ENCODE measurements around the gene RARB. TPM values are rescaled to one million over a fixed set of nuclear protein-coding genes. Genes with fewer than 3 reads are reported as not detected.

Gene RARB
- total and polyA plus RNA-seq, 7 donors: 1.2 to 18.5 (median 8.3) TPM

DNA sequence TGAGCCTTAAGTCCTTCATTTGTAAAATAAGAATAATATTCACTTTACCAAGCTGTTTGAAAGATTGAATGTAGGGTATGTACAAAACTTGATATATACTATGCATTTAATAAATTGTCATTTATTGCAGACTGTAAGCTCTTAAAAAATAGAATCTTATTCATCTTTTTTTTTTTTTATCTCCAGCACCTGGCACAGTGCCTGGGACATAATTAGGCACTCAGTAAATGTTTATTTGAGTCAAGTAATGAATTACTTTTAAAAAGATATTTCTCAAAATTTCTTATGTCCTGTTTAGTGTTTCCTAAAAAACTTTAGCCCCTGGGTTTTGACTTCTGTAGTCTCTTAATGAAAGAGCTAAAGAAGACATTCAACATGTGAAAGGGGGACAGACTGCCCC, 164.9 kb downstream of the RARB start:
- peaks cover 0 to 35% (median 22%) of the 10 kb centered on the region in 4 donors for H3K4me1 ChIP-seq
- peak overlapping the region in 3 of 4 donors; percentile 40 to 55 (median 46) for H3K27ac ChIP-seq

DNA sequence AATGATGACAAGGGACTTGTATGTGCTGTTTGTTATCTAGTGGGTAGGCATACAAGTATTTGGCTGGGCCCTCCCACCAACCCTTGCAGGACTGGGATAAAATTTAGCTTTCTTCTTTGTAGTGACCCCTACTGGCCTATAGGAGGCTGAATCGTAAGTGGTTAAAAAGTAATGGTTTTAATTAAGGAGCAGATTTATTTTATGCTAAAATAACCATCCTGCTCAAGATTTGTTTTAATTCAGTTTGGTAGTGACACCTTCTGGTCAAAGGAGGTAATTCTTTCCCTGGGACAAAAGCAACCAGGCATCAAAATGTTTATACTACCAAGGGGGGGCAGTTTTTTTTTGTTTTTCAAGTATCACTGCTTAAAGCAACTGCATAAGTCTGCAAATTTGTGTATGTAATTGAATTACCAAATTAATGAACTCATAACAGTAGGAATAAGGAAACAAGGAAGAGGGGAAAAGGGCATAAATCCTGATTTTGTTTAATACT, 166.0 kb downstream of the RARB start:
- intact Hi-C loops (cut with DNase I): loop anchor here (2.0 to 10.0 kb wide), 6 partner anchors 122 to 821 kb away; partner anchors contain the start of gene RARB
- no peak overlapping the region for H3K4me3 ChIP-seq
- peaks cover 0 to 38% (median 23%) of the 10 kb centered on the region in 4 donors for H3K4me1 ChIP-seq
- no peaks in the 10 kb centered on the region for H3K27me3 ChIP-seq
- peaks cover 0 to 34% (median 1%) of the 10 kb centered on the region in 4 donors for H3K36me3 ChIP-seq
- no peaks in the 10 kb centered on the region for H3K9me3 ChIP-seq
- no peak for TF ChIP-seq EP300 (IDR thresholded peaks at IDR 0.05)
- TF ChIP-seq POLR2A (IDR thresholded peaks at IDR 0.05): no peak
- TF ChIP-seq POLR2AphosphoS5 (IDR thresholded peaks at IDR 0.05): peak in 2 of 4 donors; percentile 32 to 36
- TF ChIP-seq, protein P1, sequence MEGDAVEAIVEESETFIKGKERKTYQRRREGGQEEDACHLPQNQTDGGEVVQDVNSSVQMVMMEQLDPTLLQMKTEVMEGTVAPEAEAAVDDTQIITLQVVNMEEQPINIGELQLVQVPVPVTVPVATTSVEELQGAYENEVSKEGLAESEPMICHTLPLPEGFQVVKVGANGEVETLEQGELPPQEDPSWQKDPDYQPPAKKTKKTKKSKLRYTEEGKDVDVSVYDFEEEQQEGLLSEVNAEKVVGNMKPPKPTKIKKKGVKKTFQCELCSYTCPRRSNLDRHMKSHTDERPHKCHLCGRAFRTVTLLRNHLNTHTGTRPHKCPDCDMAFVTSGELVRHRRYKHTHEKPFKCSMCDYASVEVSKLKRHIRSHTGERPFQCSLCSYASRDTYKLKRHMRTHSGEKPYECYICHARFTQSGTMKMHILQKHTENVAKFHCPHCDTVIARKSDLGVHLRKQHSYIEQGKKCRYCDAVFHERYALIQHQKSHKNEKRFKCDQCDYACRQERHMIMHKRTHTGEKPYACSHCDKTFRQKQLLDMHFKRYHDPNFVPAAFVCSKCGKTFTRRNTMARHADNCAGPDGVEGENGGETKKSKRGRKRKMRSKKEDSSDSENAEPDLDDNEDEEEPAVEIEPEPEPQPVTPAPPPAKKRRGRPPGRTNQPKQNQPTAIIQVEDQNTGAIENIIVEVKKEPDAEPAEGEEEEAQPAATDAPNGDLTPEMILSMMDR (IDR thresholded peaks at IDR 0.05): peak; percentile 67 to 78 (median 76)
- H3K27ac ChIP-seq: peak overlapping the region; percentile 8 to 55 (median 23)
- no peak for DNase-seq
- 2 to 4% methylated on average over 1 of the region's 1 CpG for WGBS, 2 donors

More for the DNA sequence above, 164.9 kb downstream of the RARB start:
- TF ChIP-seq POLR2AphosphoS5 (IDR thresholded peaks at IDR 0.05) (no peak), EP300 (IDR thresholded peaks at IDR 0.05) (no peak), POLR2A (IDR thresholded peaks at IDR 0.05) (no peak)
- TF ChIP-seq, protein P1 (IDR thresholded peaks at IDR 0.05): no peak
- no peak overlapping the region for H3K4me3 ChIP-seq
- intact Hi-C loops (cut with DNase I): loop anchor here (5.0 to 10.0 kb wide), 4 partner anchors 121 to 758 kb away; partner anchors contain the start of gene RARB
- H3K36me3 ChIP-seq: peaks cover 0 to 23% (median 1%) of the 10 kb centered on the region in 4 donors
- H3K9me3 ChIP-seq: no peaks in the 10 kb centered on the region
- no peaks in the 10 kb centered on the region for H3K27me3 ChIP-seq
- no peak for DNase-seq

DNA sequence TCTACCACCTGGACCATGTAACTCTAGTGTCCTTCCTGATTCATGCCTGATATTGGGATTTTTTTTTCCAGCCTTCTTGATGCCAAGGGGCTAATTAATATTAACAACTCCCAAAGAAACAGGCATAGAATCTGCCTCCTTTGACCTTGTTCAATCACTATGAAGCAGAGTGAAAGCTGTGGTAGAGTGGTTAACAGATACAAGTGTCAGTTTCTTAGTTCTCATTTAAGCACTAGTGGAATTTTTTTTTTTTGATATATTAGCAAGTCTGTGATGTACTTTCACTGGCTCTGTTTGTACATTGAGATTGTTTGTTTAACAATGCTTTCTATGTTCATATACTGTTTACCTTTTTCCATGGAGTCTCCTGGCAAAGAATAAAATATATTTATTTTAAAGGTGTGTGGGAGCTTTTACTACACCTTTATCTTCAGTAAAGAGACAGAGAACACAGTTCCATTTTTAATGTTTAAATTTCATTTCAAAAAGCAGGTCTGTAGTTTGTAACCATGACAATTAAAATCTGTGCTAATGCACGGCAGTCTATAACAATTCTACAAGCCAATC, 169.6 kb downstream of the RARB start:
- 20 to 60% methylated on average over 1 of the region's 1 CpG for WGBS, 2 donors
- no peak for DNase-seq
- H3K4me3 ChIP-seq: no peak overlapping the region
- peaks cover 2 to 63% (median 4%) of the 10 kb centered on the region in 4 donors for H3K36me3 ChIP-seq
- intact Hi-C loops (cut with DNase I): loop anchor here (10.0 kb wide), 1 partner anchor 763 kb away; no protein-coding TSS in a partner anchor
- H3K27ac ChIP-seq: peak overlapping the region in 1 of 4 donors; percentile 4
- TF ChIP-seq, protein P1 (IDR thresholded peaks at IDR 0.05): no peak
- no peak for TF ChIP-seq EP300 (IDR thresholded peaks at IDR 0.05)
- TF ChIP-seq POLR2AphosphoS5 (IDR thresholded peaks at IDR 0.05): no peak
- TF ChIP-seq POLR2A (IDR thresholded peaks at IDR 0.05): no peak
- H3K4me1 ChIP-seq: peaks cover 0 to 30% (median 17%) of the 10 kb centered on the region in 4 donors
- H3K27me3 ChIP-seq: no peaks in the 10 kb centered on the region
- H3K9me3 ChIP-seq: no peaks in the 10 kb centered on the region

DNA sequence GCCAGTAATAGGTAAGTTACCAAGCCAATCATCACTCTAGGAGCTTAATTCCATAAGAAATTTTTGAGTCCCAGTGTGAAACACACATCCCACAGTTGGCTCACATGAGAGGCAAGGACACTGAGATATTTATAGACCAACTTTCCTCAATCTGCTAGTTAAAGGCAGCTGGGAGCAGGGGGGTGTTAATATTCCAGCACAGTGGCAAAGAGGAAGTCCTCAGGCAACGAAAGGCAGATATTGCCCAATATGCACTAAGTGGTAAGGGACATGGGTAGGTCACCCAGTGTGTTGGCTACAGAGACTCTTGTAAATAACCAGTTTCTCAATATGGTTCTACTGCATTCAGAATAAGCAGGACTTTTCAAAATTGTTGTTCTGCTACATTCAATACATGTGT, 175.6 kb downstream of the RARB start:
- no peak overlapping the region for H3K27ac ChIP-seq
- 69 to 70% methylated on average over 1 of the region's 1 CpG for WGBS, 2 donors
- peaks cover 0 to 6% (median 1%) of the 10 kb centered on the region in 4 donors for H3K4me1 ChIP-seq
- DNase-seq: no peak
- H3K4me3 ChIP-seq: no peak overlapping the region
- intact Hi-C loops (cut with DNase I): no loop called here
- H3K27me3 ChIP-seq: no peaks in the 10 kb centered on the region
- peaks cover 10 to 82% (median 18%) of the 10 kb centered on the region in 4 donors for H3K36me3 ChIP-seq
- TF ChIP-seq POLR2AphosphoS5 (IDR thresholded peaks at IDR 0.05) (no peak), EP300 (IDR thresholded peaks at IDR 0.05) (no peak), POLR2A (IDR thresholded peaks at IDR 0.05) (no peak)
- TF ChIP-seq, protein P1 (IDR thresholded peaks at IDR 0.05): no peak
- no peaks in the 10 kb centered on the region for H3K9me3 ChIP-seq
